ENCODE results near the gene CNPY1. TPM values are rescaled to one million over a fixed set of nuclear protein-coding genes. Genes with fewer than 3 reads are reported as not detected.

CNPY1 gene
- total RNA-seq, 1 donor from 2014 or later = not detected

- TF ChIP-seq EZH2 (IDR thresholded peaks at IDR 0.05; ENCODE audit: insufficient read depth, low read length) (no peak), CTCF (IDR thresholded peaks at IDR 0.05; ENCODE audit: insufficient read depth, low read depth, low read length) (no peak)
- Histone ChIP-seq H3K4me2 (ENCODE audit: low read length) (no peak overlapping the region), H3K9me3 (ENCODE audit: insufficient read depth, low read depth, low read length) (no peaks in the 10 kb centered on the region), H2AFZ (ENCODE audit: low read depth, low read length) (no peak overlapping the region), H3K4me1 (ENCODE audit: insufficient read depth, low read length) (no peaks in the 10 kb centered on the region), H3K27ac (ENCODE audit: low read depth, low read length) (no peak overlapping the region), H3K79me2 (ENCODE audit: insufficient read depth, low read length) (no peaks in the 10 kb centered on the region), H3K36me3 (ENCODE audit: insufficient read depth, low read length) (no peaks in the 10 kb centered on the region), H4K20me1 (ENCODE audit: insufficient read depth, low read length) (no peaks in the 10 kb centered on the region), H3K27me3 (ENCODE audit: insufficient read depth, low read length) (peaks cover 13% of the 10 kb centered on the region), H3K4me3 (ENCODE audit: insufficient read depth, low read depth, low read length) (no peak overlapping the region), H3K9ac (ENCODE audit: low read length) (no peak overlapping the region)
- FAIRE-seq (no peak), DNase-seq (ENCODE audit: low read depth) (no peak)
- H3K4me3 Mint-ChIP-seq (ENCODE audit: unreplicated experiment) = no peak overlapping the region
- peaks cover 2% of the 10 kb centered on the region for H3K9me3 Mint-ChIP-seq (ENCODE audit: unreplicated experiment)
- H3K27ac Mint-ChIP-seq (ENCODE audit: unreplicated experiment) = no peak overlapping the region
- H3K4me1 Mint-ChIP-seq (ENCODE audit: low read depth, unreplicated experiment) = peaks cover 2% of the 10 kb centered on the region
- no peaks in the 10 kb centered on the region for H3K36me3 Mint-ChIP-seq (ENCODE audit: low read depth, unreplicated experiment)
- peaks cover 69% of the 10 kb centered on the region for H3K27me3 Mint-ChIP-seq (ENCODE audit: low read depth, unreplicated experiment)
Measured at GRCh38 chr7:155584261-155584660, 37.9 kb upstream of the CNPY1 start.

GRCh38 chr7:155583636-155584035 is 37.3 kb upstream of the CNPY1 start:
- no peak for FAIRE-seq
- no peak overlapping the region for H3K27ac Mint-ChIP-seq (ENCODE audit: unreplicated experiment)
- no peak overlapping the region for H3K4me3 Mint-ChIP-seq (ENCODE audit: unreplicated experiment)
- Histone ChIP-seq H3K4me2 (ENCODE audit: low read length) (no peak overlapping the region), H3K27me3 (ENCODE audit: insufficient read depth, low read length) (peaks cover 13% of the 10 kb centered on the region), H3K79me2 (ENCODE audit: insufficient read depth, low read length) (no peaks in the 10 kb centered on the region), H3K9ac (ENCODE audit: low read length) (no peak overlapping the region), H2AFZ (ENCODE audit: low read depth, low read length) (no peak overlapping the region), H3K27ac (ENCODE audit: low read depth, low read length) (no peak overlapping the region), H3K4me1 (ENCODE audit: insufficient read depth, low read length) (no peaks in the 10 kb centered on the region), H4K20me1 (ENCODE audit: insufficient read depth, low read length) (no peaks in the 10 kb centered on the region), H3K4me3 (ENCODE audit: insufficient read depth, low read depth, low read length) (no peak overlapping the region), H3K9me3 (ENCODE audit: insufficient read depth, low read depth, low read length) (no peaks in the 10 kb centered on the region), H3K36me3 (ENCODE audit: insufficient read depth, low read length) (no peaks in the 10 kb centered on the region)
- no peak for DNase-seq (ENCODE audit: low read depth)
- H3K9me3 Mint-ChIP-seq (ENCODE audit: unreplicated experiment) = peaks cover 2% of the 10 kb centered on the region
- H3K27me3 Mint-ChIP-seq (ENCODE audit: low read depth, unreplicated experiment) = peaks cover 74% of the 10 kb centered on the region
- H3K4me1 Mint-ChIP-seq (ENCODE audit: low read depth, unreplicated experiment) = peaks cover 2% of the 10 kb centered on the region
- TF ChIP-seq EZH2 (IDR thresholded peaks at IDR 0.05; ENCODE audit: insufficient read depth, low read length) = no peak
- TF ChIP-seq CTCF (IDR thresholded peaks at IDR 0.05; ENCODE audit: insufficient read depth, low read depth, low read length) = no peak
- no peaks in the 10 kb centered on the region for H3K36me3 Mint-ChIP-seq (ENCODE audit: low read depth, unreplicated experiment)

- Histone ChIP-seq H3K27me3 (ENCODE audit: insufficient read depth, low read length) (peaks cover 13% of the 10 kb centered on the region), H3K9ac (ENCODE audit: low read length) (no peak overlapping the region), H3K4me2 (ENCODE audit: low read length) (no peak overlapping the region), H3K79me2 (ENCODE audit: insufficient read depth, low read length) (no peaks in the 10 kb centered on the region), H3K4me1 (ENCODE audit: insufficient read depth, low read length) (no peaks in the 10 kb centered on the region), H2AFZ (ENCODE audit: low read depth, low read length) (no peak overlapping the region), H3K27ac (ENCODE audit: low read depth, low read length) (no peak overlapping the region), H3K4me3 (ENCODE audit: insufficient read depth, low read depth, low read length) (no peak overlapping the region), H4K20me1 (ENCODE audit: insufficient read depth, low read length) (no peaks in the 10 kb centered on the region), H3K36me3 (ENCODE audit: insufficient read depth, low read length) (no peaks in the 10 kb centered on the region), H3K9me3 (ENCODE audit: insufficient read depth, low read depth, low read length) (no peaks in the 10 kb centered on the region)
- Mint-ChIP-seq H3K4me3 (ENCODE audit: unreplicated experiment) (no peak overlapping the region), H3K9me3 (ENCODE audit: unreplicated experiment) (no peaks in the 10 kb centered on the region), H3K27me3 (ENCODE audit: low read depth, unreplicated experiment) (peaks cover 76% of the 10 kb centered on the region), H3K36me3 (ENCODE audit: low read depth, unreplicated experiment) (no peaks in the 10 kb centered on the region), H3K27ac (ENCODE audit: unreplicated experiment) (no peak overlapping the region), H3K4me1 (ENCODE audit: low read depth, unreplicated experiment) (peaks cover 2% of the 10 kb centered on the region)
- DNase-seq (ENCODE audit: low read depth) = no peak
- FAIRE-seq = no peak
- TF ChIP-seq CTCF (IDR thresholded peaks at IDR 0.05; ENCODE audit: insufficient read depth, low read depth, low read length) = no peak
- no peak for TF ChIP-seq EZH2 (IDR thresholded peaks at IDR 0.05; ENCODE audit: insufficient read depth, low read length)
Measured at GRCh38 chr7:155581954-155582353, 35.6 kb upstream of the CNPY1 start.
